Muscle of back (tissue), 11 donors: ENCODE results near the gene SLC3A2. TPM values are rescaled to one million over a fixed set of nuclear protein-coding genes. Genes with fewer than 3 reads are reported as not detected.

ENCODE experiments used
- DNase-seq, 3 donors: peaks; one replicate each; pipeline versions ENCODE4 v3.0.0 to v3.0.0-alpha.2; 2013
- polyA plus RNA-seq, 10 donors: library from polyadenylated mRNA; unstranded; fragments of 120-200 nt; gene quantifications; one replicate each; pipeline ENCODE4 v1.2.1, GENCODE V29; 2013; ENCODE audit not compliant: insufficient read length in 10 of 10

SLC3A2 gene
- polyA plus RNA-seq, 10 donors = 33.4 to 60.9 (median 42.8) TPM

DNA sequence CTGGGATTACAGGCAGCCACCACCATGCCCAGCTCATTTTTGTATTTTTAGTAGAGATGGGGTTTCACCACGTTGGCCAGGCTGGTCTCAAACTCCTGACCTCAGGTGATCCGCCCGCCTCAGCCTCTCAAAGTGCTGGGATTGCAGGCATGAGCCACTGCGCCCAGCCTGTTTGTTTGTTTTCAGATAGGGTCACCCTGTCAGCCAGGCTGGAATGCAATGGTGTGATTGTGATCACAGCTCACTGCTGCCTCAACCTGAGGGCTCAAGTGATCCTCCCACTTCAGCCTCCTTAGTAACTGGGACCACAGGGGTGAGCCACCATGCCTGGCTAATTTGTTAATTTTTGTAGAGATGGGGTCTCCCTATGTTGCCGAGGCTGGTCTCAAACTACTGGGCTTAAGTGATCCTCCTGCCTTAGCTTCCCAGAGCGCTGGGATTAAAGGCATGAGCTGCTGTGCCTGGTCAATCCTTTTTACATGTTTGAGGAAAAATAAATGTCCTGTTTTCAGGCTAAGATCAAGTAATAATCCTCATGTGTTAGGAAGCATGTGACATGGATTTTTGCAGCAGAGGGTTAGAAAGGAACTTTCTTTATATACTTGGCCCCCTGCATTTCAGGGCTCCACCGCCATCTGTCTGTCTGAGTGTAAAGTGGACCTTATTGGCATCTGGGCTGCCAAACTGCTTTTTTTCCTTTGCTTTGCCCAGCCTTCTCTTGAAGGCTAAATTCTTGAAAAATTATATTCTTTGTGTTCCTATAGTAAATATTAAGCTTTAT lies 4.8 kb upstream of the SLC3A2 start:
- no peak for DNase-seq

GRCh38 chr11:62876712-62877111 lies 4.0 kb upstream of the SLC3A2 start:
- DNase-seq = no peak

DNA sequence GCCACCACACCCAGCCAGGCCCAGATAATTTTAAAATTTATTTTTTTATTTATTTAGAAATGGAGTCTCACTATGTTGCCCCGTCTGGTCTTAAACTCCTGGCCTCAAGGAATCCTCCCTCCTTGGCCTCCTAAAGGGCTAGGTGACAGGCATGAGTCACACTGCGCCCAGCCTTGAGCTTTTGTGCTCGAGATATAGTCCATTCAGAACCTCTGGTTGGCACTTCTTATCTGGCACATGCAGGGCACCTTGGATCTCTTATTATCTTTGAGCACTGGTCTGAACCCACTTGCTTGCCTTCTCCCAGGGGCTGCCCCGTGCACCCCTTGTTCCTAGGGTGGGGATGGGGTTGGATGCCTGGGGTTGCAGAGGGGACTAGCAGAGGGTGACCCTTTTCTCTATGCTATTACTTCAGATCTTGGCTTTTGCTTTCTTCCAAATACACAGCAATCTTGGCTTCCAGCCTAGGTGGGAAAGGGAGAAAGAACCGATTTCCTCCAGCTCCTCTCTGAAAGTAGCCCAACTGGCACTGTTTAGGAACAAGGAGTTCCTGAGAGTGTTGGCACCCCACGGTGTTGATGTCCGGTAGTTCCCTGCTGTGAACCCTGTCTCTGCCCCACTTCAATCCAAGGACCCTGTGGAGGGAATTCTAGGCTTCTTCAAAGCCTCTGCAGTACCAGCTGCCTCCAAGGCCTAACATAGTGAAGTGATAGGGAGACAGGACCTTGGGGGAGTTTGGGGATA lies 1.3 kb upstream of the SLC3A2 start:
- DNase-seq = peak in 1 of 3 donors; percentile 57

- DNase-seq = no peak
These were observed 379 bp upstream of the SLC3A2 start for GRCh38 chr11:62880231-62880802.

- DNase-seq = peak; percentile 93 to 98 (median 97)
These were observed 1.1 kb downstream of the SLC3A2 start for GRCh38 chr11:62881579-62882430.

- DNase-seq = no peak
These were observed 1.7 kb downstream of the SLC3A2 start for GRCh38 chr11:62882431-62882749.

GRCh38 chr11:62882788-62883501 lies 2.2 kb downstream of the SLC3A2 start:
- no peak for DNase-seq

DNA sequence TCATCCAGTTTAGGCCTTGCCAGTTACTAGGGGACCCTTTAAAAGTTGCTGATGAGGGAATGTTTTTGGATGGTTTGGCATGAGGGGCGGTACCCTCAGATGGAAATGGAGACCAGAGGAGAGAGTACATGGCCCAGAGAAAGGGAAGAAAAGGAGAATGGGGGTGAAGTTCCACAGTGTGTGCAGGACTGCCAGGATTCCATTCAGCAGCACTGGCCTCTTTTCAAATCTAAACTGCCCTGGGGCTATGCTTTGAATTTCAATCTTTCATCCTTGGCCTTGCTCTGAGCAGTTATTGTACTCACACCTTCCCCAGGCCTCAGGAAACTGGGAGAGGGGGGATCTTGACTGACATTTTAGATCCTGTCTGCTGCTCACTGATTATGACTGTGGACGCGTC lies 3.0 kb downstream of the SLC3A2 start:
- DNase-seq = no peak

GRCh38 chr11:62885137-62885750 lies 4.5 kb downstream of the SLC3A2 start:
- DNase-seq = no peak

- DNase-seq = no peak
These were observed 7.7 kb downstream of the SLC3A2 start for GRCh38 chr11:62888406-62888805.

DNA sequence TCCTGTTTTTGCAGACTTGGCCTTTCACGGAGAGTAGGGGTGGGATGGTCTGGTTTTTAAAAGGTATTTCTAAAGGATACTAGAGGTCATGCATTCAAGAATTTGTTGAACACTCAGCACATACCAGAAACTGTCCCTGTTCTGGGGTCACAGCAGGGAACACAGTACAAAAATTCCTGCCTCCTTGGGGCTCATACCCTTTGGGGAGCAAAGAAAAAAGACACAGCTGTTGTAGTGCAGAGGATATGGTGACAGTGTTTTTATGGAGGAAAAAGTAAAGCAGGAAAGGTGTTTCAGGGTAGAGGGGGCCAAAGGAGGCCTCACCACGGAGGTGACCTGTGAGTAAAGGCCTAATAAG lies 8.4 kb downstream of the SLC3A2 start:
- no peak for DNase-seq

DNA sequence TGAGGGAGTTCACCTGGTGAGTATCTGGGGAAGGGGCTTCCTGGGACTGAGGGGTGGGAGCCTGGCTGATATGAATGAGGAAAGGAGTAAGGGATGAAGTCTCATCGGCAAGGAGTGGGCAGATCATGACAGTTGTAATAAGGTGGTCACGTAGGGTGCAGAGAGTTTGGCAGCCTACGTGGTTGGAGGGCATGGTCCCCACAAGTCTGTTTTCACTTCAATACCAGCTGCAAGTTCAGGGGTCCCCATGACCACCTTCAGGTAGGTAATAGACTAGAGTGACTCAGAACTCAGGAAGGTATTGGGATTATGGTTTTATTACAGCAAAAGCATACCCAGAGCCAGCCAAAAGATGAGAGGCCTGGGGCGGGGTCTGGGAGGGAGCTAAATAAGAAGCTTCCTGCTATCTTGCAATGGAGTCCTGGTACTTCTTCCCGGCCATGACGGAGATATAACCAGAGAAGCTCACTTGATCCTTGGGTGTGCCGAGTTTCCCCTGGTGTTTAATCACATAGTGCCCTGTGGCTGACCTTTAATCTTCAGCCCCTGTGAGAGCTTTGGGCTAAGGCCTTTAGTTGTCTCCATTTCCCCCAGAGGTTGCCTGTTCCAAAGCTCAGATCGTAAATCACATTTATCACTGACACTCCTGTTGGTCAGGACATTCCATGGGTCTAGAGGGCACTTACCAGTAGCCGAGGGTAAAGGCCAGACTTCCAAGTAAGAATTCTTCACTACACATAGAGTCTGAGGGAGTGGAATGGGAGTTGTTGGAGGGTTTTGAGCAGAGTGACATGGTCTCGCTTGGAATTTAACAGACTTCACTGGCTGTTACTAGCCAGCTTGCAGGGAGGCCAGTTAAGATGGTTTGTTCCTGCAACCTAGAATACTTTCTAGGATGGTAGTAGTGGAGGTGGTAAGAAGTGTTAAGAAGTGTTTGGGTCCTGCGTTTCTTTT lies 9.1 kb downstream of the SLC3A2 start:
- DNase-seq = no peak

- no peak for DNase-seq
These were observed 11.6 kb downstream of the SLC3A2 start for GRCh38 chr11:62892077-62892922.

DNA sequence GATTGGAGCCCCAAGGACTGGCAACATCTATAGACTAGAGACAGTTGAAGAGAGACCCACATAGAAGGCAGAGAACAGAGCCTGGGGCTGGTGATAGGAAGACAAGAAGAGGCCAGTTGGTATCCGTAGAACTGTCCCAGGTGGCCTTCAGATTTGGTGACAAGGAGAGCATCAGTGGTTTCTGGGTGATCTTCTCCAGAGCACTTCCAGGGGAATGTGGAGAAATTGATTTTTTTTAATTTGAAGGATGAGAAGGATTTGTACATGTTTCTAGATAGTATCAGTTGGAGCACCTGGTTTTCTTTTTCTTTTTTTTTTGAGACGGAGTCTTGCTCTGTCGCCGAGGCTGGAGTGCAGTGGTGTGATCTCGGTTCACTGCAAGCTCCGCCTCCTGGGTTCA lies 14.8 kb downstream of the SLC3A2 start:
- DNase-seq = no peak

DNA sequence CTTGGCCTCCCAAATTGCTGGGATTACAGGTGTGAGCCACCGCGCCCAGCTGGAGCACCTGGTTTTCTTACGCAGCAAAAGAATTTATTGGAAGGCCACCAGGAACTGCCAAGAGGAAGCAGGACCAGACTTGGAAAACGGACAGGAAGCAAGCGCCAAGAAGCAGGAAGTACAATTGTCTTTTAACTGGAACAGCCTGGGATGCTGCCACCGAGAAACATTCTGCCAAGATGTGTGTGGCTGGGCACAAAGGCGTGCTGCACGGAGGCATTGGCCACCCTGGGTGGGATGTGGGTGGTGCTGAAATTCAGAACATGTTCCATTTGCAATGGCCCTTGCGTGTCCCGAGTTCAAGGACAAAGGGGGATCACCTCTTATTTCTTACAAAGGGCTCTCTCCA lies 15.4 kb downstream of the SLC3A2 start:
- no peak for DNase-seq

- no peak for DNase-seq
These were observed 16.6 kb downstream of the SLC3A2 start for GRCh38 chr11:62897311-62897710.

- no peak for DNase-seq
These were observed 17.3 kb downstream of the SLC3A2 start for GRCh38 chr11:62898027-62898426.

DNA sequence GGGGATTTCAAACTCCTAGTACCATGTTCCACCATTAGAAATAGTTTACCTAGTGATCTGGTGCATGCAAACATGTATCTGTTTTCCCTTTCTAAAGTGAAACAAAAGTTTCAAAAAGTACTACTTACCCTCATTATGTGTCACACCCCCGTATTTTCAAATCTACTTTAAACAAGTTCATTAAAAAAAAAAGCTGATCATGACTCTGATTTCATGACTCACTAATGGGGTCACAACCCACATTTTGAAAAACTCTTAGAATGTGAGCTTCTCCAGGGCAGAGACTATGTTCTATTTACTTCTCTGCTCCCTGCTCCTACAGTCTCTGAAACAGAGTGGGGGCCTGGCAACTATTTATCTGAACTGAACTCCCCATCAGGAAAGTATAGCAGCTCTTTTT lies 22.2 kb downstream of the SLC3A2 start:
- no peak for DNase-seq

DNA sequence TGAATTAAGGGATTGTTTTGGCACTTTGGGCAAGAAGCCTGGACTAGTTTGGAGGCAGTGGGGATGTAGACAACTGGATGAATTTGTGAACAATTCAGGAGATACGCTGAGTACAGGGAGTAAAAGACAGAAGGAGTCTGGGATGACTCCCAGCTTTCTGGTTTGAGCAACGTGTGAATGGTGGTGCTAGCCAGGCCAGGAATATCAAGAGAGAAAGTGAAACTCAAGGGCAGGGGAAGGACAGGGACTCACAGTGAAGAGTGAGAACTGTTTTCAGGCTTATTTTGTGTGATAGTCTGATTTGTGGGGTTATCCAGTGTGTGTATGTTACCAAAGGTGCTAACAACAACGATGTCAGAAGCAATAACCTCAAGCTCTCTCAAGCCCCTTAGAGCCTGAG lies 24.6 kb downstream of the SLC3A2 start:
- DNase-seq = no peak
